HG02763 (cell line): ENCODE measurements around the gene GPR17.

ENCODE experiments used
- ATAC-seq: cut with Tn5 transposase; IDR thresholded peaks from one replicate; pipeline ENCODE4 v1.9.1; 2021; ENCODE audit warnings: mild to moderate bottlenecking, moderate library complexity; ENCODE audit not compliant: unreplicated experiment

Gene GPR17, protein sequence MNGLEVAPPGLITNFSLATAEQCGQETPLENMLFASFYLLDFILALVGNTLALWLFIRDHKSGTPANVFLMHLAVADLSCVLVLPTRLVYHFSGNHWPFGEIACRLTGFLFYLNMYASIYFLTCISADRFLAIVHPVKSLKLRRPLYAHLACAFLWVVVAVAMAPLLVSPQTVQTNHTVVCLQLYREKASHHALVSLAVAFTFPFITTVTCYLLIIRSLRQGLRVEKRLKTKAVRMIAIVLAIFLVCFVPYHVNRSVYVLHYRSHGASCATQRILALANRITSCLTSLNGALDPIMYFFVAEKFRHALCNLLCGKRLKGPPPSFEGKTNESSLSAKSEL

GRCh38 chr2:127645395-127646291 lies at the start of gene GPR17:
TSS of gene GPR17 (plus strand) at chr2:127646153. CDS start at chr2:127650736, 4,583 bp downstream.
- no peak for ATAC-seq

DNA sequence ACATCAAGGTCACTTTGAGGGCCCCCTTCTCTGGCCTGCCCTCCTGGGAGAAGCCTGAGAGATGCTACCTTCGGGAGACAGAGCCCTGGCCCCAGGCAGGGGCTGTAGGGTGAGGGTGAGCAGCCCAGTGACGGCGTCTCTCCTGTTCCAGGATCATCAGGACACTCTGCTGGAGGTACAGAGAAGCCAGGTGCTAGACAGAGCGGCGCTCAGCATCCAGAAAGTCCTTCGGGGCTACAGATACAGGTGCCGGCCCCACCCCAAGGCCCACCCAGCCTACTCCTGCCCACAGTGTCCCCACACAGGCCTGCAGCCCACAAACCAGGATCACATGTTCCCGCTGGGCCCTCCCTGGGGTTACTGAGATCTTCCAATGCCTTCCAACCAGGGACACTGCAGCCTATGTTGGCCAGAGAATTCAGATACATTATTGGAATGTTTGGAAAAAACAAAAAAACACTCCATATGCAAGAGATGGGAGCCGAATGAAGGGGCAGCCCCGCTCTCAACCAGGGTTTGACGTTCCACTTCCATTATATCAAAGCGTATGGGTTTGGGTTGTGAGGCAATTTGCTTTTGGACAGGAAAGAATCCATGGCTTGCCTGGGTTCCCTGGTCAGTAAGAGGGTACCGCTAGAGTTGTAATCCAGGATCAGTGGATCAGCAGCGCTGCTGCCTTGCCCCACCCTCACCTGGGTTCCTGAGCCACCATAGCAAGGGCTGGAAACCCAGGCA lies 49.5 kb upstream of the GPR17 start:
- no peak for ATAC-seq

DNA sequence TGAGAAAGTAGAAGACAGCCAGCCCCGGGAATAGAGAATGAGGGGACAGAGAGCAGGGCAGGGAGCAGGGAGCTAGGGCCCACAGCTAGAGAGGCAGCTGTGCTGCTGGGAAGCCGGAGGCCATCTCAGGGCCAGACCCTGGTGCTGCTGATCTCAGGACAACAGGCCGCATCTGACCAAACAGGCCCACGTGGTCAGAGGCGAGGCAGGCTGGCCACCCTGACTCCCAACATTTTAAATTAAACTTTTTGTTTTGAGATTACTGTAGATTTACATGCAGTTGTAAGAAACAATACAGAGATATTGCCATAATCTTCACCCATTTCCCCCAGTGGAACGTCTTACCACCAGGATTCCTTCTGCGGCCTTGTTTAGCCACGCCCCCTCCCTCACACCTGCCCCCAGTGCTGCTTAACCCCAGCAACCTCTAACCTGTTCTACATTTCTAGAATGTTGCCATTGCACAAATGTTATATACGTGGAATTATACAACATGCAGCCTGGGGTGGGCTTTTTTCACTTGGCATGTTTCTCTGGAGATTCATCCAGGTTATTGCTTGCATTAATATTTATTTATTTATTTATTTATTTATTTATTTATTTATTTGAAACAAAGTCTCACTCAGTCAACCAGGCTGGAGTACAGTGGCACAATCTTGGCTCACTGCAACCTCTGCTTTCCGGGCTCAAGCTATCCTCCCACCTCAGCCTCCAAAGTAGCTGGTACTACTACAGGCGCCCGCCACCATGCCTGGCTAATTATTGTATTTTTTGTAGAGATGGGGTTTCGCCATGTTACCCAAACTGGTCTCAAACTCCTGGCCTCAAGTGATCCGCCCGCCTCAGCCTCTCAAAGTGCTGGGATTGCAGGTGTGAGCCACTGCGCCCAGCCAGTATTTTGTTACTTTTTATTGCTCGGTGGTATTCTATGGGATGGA lies 48.6 kb upstream of the GPR17 start:
- no peak for ATAC-seq

DNA sequence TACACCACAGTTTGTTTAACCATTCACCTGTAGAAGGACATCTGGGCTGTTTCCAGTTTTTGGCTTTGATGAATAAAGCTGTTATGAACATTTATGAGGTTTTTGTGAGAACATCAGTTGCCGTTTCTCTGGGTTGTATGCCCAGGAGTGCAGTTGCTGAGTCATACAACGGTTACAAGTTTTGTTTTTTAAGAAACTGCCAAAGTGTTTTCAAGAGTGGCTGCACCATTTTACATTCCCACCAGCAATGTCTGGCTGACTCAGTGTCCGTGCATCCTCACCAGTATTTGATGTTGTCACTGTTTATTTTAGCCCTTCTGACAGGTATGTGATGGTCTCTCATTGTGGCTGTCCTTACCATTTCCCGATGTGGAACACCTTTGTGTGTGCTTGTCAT lies 48.0 kb upstream of the GPR17 start:
- ATAC-seq: no peak

DNA sequence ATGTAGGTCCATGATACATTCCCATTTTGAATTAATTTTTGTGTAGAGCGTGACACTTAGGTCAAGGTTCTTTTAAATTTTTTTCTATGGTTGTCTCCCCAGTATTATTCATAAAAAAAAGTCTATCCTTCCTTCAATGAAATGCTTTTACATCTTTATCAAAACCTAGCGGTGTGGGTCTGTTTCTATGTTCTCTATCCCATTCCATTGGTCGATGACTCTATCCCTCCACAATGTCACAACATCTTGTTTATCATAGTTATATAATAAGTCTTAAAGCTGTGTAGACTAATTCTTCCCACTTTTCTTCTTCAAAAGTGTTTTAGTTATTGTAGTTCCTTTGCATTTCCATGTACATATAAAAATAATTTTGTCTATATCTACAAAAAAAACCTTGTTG lies 47.2 kb upstream of the GPR17 start:
- no peak for ATAC-seq

GRCh38 chr2:127599211-127599610 lies 46.7 kb upstream of the GPR17 start:
- no peak for ATAC-seq

GRCh38 chr2:127604986-127605385 lies 41.0 kb upstream of the GPR17 start:
- no peak for ATAC-seq

- no peak for ATAC-seq
These were observed 40.2 kb upstream of the GPR17 start for GRCh38 chr2:127605691-127606263.

DNA sequence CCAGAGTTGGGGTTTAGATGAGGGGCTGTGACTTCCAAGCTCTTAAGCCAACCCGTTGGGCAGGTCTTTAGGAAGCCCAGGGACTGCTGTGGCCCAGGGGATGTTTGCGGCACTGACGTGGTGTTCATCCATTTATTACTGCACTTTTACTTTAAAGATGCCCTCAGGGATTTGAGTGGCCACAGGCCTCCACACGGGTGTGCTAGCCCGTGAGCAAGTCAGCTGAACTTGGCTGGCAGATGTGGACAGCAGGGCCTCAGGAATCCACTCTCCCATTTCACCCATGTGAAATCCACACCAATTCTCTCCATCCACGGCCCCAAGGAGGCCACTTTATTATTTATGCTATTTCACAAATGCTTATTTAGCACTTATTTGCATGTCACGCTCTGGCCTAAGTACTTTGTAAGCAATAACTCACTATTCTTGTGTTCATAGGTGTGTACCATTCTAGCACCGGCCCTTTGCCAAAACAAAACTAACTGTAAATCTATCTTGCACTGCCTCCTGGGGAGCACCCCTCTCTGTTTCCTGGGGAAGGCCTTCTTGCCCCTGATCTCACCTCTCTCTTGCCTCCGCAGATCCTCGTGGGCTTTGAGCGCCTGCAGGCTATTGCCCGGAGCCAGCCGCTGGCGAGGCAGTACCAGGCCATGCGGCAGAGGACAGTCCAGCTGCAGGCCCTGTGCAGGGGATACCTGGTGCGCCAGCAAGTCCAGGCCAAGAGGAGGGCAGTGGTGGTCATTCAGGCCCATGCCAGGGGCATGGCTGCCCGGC lies 39.1 kb upstream of the GPR17 start:
- ATAC-seq: no peak

DNA sequence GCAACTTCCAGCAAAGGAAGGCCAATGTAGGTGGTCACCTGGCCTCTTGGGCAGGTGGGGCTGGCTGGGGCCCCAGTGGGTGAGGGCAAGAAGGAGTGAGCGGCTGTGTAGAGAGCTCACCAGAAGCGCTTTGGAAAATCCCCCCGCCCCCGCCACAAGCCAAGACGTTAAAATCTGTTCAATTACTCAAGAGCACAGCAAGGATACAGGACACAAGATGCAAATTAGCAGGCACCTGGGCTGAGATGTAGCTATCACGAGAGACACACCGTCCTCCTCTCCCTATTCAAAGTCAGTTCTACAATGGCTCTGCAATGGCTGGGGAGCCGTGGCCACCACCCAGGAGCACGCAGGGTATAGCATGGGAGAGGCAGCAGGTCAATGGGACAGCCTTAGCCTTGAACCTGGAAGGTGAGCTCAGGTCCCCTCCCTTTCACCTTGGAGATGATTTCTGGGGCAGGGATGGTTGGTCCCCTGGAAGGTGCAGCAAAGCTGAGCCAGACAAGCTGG lies 38.5 kb upstream of the GPR17 start:
- no peak for ATAC-seq

DNA sequence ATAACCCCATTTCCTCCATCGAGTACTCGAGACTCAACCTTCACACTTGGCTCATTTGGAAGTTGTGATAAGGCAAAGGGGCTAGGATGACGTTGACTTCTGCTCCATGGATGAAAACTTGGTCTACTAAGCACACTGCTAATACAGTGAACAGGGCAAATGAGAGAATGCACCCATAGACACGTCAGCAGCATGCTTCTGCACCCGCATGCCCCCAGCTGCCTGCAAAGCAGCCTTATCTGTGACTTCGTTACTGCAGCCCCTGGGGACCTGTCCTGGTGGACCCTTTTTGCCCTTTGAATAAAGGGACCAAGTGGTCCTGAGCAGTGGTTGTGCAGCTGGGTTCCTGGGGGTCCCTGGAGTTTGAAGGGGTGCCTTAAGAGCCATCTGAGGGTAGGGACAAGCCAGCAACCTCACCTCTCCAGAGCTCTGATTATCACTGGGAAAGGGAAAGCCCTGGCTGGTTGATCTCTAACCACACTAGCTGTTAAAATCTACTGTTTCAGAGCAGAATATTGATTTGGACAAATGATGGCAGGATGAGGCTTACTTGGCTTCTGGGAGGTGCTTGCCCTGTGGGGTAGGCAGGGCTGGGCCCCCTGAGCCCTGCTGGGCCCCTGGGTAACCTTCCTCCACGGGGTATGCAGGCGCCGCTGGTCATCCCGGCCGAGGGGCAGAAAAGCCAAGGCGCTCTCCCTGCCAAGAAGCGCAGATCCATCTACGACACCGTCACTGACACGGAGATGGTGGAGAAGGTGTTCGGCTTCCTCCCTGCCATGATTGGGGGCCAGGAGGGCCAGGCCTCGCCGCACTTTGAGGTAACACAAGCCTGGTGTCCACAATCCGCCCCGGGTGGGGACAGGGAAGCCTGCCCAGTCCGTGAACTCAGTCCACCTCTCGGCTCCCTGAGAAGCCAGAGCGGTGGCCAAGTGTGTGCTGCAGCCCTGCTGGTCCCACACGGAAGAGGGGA lies 37.6 kb upstream of the GPR17 start:
- no peak for ATAC-seq

DNA sequence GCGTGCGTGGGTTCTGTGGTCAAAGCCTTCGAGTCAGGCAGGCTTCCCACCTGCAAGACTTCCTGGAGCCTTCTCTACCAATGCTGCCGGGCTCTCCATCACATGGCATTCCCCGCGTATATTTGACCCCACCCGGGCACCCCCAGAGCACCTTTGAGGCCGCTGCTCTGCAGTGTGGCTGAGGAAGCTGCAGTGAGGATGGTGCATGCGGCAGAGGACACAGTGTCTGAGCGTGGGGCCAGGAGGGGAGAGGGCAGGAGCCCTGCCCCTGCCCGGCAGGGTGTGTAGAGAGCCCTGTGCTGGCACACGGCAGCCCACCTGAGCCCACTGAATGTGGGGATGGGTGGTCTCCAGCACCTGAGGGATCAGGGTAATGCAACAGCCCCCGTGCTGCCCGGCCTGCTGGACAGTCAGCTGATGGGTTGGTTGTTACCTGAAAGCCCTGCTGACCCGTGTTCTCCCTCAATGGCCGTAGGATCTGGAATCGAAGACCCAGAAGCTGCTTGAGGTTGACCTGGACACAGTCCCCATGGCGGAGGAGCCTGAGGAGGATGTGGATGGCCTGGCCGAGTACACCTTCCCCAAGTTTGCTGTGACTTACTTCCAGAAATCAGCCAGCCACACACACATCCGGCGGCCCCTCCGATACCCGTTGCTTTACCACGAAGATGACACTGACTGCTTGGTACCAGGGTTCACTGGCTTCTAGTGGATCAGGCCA lies 36.8 kb upstream of the GPR17 start:
- ATAC-seq: no peak

- no peak for ATAC-seq
These were observed 36.1 kb upstream of the GPR17 start for GRCh38 chr2:127609818-127610217.

DNA sequence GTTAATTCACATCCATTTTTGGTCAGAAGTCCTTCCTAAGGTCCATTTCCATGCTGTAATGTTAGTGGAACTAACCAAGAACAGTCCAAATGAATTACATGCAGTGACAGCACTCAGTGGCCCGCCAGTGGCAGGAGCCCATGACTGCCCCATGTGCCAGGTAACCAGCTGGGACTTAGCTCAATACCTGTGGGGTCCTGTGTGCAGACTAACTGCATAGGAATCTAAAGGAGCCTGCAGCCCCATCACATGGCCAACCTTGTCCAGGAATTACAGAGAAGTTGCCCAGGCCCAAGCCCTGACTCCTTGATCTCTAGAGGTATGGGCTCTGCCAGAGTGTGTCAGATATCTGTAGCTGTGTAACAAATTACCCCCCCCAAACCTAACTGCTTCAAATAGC lies 35.4 kb upstream of the GPR17 start:
- ATAC-seq: no peak

- ATAC-seq: no peak
These were observed 34.7 kb upstream of the GPR17 start for GRCh38 chr2:127611076-127611925.

GRCh38 chr2:127612111-127612822 lies 33.7 kb upstream of the GPR17 start:
- ATAC-seq: no peak
